NCI-H345 treated with DMSO at 0.1 percent for 48 hours (cell line): ENCODE data around the gene ABCD4.

Experiments
- DNase-seq: peaks from one replicate; lab custom pipeline; 2025; ENCODE audit not compliant: unreplicated experiment; lab: John Stamatoyannopoulos, UW

ABCD4 gene

DNA sequence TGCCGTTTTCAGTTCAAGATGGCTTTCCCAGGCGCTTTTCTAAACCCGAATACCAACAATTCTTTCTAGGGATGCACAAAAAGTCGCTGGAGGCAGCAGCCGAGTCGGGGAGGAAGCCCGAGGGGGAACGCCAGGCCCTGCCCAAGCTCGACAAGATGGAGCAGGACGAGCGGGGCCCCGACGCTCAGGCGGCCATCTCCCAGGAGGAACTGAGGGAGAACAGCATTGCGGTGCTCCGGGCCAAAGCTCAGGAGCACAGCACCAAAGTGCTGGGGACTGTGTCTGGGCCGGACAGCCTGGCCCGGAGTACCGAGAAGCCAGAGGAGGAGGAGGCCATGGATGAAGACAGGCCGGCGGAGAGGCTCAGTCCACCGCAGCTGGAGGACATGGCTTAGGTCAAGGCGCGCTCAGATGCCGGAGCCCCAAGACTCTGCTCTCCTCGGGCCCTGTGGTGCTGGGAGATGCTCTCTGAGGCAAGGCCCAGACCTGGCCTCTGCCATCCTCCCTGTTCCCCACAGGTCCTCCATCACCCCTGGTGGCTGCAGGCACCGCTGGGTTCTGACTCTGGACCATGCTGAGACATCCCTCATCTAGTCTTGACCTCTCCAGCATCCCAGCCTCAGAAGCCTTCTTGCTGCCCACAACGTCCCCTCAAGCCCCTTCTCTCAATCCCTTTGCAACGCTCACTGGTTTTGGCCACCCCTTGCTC is 42.1 kb downstream of the ABCD4 start:
- DNase-seq, result no peak

- DNase-seq, result no peak
Measured at GRCh38 chr14:74259513-74259912, 43.2 kb downstream of the ABCD4 start.

DNA sequence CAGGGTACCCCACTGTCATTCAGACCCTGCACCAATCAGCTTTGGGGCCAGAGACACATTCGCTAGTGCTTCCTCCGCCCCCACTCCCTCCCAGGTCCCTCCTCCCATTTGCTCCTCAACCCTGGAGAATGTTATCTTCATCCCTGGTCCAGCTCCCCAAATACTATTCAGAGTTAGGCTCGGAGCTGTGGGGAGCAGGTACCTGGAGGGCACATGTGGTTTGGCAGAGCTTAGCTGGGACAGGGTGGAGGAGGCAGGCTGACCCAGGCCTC is 44.0 kb downstream of the ABCD4 start:
- DNase-seq, result no peak

DNA sequence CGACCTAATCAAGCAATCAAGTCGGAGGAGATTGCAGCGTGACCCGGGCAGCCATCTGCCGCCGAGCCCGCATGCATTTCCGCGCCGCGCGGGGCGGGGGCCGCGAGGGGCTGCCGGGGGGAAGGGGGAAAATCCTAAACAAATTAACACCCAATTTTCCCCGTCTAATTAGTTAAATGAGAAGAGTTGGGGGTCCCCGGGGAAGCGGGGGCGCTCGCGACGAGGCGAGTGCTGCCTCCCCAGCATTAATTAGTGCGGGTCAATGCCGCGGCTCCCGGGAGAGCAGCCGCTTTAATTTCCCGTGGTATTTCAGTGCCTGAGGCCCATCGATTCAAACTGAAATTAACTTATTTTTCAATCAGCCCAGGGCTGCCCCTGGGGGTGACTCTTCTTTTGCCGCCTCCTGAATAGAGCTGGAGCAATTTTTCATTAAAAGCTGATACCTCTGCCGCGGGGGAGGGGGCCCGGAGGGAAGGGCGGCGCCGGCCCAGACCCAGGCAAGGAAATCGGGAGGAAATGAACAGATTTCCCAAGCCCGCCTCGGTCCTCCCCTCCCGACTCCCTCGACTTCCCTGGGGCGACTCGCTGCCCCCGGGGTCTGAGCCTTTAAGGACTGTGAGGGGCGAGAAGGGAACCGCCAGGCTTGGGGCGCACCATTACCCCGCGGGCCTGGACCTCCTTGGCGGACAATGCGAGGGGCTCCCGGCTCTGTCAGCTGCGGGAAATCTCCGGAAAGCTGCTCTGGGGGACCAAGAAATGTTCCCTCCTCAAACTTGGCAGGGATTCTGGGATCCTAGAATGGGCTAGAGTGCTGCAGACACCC is 44.6 kb downstream of the ABCD4 start:
- no peak for DNase-seq

DNA sequence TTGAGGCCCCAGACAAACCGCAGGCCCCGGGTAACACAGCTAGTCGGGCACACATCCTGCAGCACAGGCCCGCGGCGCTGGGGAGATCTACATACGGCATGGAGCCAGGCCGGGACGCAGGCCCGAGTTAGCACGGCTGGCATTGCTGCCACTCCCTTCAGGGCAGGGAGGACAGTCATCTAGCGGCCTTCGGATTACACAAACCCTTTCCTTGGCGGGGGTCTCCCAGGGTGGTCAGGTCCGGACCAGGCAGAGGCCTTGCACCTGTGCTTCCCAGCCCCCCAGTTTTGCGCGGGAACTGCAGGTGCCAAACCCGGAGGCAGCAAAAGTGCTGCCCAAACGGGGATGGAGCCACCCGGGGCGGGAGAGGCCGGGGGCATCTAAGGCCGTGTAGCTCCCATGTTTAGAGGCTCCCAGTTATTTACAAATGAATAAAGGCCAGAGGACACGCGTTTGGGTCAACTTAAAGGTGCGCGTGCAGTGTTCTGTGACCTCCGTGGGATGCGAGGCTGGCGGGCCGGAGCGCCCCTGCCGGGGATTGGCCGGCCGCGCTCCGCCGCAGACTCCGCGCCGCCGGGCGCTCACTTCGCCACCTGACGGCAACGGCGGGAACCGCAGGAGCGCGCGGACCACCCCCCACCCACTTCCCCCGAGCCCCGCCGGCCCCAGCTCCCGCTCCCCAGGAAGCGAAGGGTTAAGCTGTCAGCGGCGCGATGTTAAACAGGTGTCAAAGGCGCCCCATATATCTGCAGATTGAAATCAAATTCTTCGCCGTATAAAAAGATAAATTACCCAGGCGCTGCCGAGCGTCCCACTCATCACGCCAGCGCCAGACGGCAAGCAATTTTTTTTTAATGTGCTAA is 45.4 kb downstream of the ABCD4 start:
- DNase-seq, result no peak

- DNase-seq, result no peak
Measured at GRCh38 chr14:74255281-74255680, 47.5 kb downstream of the ABCD4 start.

- DNase-seq, result no peak
Measured at GRCh38 chr14:74249433-74250375, 53.0 kb downstream of the ABCD4 start.

DNA sequence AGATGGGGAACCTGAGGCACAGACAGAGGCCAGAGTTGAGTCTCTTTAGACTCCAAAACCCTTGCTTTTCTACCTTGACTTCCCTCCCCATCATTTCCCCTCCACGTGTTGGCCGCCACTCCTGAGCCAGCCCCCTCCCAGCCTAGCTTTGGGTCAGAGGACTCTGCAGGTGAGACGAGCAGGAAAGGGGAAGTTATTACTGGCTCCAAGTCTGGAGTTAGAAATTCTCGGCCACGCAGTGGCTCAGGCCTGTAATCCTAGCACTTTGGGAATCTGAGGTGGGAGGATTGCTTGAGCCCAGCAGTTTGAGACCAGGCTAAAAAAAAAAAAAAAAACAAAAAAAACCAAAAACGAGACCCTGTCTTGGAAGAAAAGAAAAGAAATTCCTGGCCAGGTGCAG is 54.7 kb downstream of the ABCD4 start:
- DNase-seq, result no peak

DNA sequence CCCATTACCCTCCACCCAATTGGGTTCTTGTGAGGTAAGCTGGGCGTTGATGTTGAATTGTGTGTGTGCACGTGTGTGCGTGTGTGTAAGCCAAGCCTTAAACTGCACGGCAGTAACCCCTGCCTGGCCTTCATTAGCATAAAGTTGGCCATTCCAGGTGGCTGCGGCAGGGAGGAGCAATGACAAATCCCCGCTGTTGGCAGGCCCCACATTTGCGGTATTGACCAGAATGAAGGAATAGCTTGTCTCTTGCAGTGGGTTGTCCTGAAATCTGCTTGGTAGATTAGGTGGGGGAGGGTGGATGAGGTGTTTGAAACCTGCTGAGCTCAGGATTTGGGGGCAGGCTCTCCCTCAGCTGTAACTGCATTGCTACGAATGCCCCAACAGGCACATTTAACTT is 56.2 kb downstream of the ABCD4 start:
- DNase-seq, result no peak

GRCh38 chr14:74245292-74245691 is 57.4 kb downstream of the ABCD4 start:
- no peak for DNase-seq

DNA sequence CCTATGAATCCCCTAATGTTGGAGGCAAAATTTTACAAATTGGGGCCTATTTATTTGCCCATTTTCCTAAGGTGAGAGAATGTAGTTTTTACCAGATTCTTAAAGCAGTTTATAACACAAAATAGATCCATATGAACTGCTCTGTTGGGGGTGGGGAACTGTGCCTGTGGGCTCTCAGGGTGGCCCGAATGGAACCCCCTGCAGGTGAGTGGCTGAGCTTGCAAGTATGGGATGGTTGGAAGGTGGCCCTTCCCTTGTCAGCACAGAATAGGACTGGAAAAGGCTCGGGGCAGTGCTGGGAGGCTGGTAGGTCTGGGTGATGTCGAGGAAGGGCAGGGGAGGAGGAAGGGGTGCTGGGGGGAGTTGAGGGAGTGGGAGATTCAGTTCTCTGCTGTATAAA is 58.6 kb downstream of the ABCD4 start:
- no peak for DNase-seq

DNA sequence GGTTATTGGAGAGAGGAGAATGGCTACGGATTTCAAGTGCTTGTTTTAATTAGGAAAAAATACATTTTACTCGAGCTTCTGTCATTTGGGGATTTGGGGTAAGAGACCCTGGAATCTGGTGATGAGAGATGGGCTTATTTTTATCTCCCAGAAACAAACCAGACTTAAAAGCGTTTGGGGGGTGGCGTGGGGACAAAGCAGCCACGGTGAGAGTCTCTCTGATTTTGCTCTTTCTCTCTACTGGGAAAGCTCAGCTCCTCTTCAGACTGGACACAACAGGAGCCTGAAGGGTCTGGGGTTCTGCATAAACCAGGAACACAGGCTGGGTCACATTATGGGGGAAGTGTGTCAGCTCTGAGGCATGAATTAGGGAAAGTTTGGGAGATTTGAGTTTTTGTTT is 59.7 kb downstream of the ABCD4 start:
- no peak for DNase-seq

DNA sequence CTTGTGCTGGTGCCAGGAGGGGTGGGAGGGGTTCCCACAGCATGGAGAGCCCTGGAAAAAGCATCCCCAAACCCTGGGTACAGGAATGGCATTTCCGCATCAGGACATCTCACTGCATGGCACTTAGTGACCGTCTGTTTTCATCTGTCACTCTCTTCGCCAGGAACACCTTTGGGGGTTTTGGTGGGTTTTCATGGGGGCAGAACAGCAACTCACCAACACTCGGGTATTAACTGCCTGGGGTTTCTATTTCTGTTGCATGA is 60.0 kb downstream of the ABCD4 start:
- no peak for DNase-seq

GRCh38 chr14:74242021-74242779 is 60.5 kb downstream of the ABCD4 start:
- no peak for DNase-seq

DNA sequence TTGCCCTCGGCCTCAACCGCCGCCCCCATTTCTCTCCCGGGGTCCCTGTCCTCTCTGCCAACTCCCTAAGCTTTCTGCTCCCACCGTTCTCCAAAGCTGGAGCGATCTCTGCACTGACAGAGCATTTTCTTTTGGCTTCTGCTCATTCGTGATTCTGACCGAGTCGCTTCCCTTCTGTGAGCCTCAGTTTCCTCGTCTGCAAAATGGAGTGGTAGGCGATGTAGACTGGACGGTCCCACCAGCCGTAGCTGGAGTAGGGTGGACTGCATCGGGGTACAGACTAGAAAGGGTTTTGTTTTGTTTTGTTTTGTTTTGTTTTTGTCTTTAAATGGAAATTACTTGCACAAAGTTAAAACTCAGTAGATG is 61.1 kb downstream of the ABCD4 start:
- no peak for DNase-seq

DNA sequence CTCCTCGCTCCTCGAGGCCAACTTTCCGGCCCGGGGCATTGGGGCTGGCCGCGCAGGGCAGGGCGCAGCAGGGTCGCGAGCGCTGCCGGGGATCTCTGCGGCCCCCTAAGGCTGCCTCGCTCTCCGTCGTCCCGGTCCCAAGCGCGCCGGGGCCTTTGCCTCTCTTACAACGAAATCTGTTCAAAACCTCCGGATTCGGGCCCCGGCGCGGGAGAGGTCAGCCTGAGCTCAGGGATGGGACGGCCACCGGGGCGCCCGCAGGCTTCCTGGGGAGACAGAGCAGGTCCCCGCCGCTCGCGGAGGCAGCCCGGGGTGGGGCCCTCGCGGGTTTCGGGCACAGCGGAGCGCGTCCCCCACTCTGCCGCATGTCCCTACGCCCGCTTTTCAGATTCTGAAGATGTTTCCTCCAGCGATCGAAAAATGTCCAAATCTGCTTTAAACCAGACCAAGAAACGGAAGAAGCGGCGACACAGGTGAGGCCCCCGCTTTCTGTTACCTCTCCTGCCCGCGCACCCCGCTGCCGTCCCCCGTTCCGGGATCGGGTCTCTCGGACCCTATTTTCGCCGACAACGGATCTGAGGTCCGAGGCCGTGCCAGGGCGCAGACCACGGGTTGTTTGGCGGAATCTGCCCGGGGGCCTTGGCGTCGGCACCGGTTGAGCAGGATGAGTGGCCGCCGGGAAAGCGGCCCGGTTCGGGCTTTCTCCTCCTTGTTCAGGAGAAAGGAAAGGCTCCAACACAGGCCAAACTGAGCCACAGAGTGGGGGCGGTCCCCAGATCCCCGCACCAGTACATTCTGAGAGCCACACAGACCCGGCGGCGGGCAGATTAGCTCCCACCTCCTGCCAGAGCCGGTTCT is 61.7 kb downstream of the ABCD4 start:
- no peak for DNase-seq

- DNase-seq, result no peak
Measured at GRCh38 chr14:74239848-74240793, 62.6 kb downstream of the ABCD4 start.
